GM23338 (cell line): ENCODE measurements around the gene EFNB3. TPM values are rescaled to one million over a fixed set of nuclear protein-coding genes. Genes with fewer than 3 reads are reported as not detected.

Source experiments
- ATAC-seq: fragments of 200-7000 bp; cut with Tn5 transposase; 3 replicates; pipeline ENCODE4 v1.9.1; 2020
- DNase-seq: peaks from one replicate; pipeline ENCODE4 v3.0.0-alpha.2; 2015; ENCODE audit warnings: low spot score
- H2AFZ ChIP-seq: fragments of 200-600 bp; sonication (generic); 2 replicates; pipeline ENCODE4 v1.8.0; 2016; ENCODE audit warnings: antibody characterized with exemption, mild to moderate bottlenecking, moderate library complexity
- H3F3A ChIP-seq: fragments of 200-600 bp; sonication (generic); replicated peaks from 2 replicates; pipeline ENCODE4 v1.8.0; 2017; ENCODE audit warnings: antibody characterized with exemption, mixed run types, low read depth
- H3K27ac ChIP-seq: fragments of 200-600 bp; sonication (generic); 2 replicates; pipeline ENCODE4 v1.6.1; 2016; ENCODE audit warnings: low read depth
- H3K27me3 ChIP-seq: fragments of 200-600 bp; sonication (generic); 2 replicates; pipeline ENCODE4 v1.8.0; 2016; ENCODE audit warnings: mild to moderate bottlenecking, mixed run types, moderate library complexity; ENCODE audit not compliant: insufficient read depth
- H3K36me3 ChIP-seq: fragments of 200-600 bp; sonication (generic); 2 replicates; pipeline ENCODE4 v1.8.0; 2016; ENCODE audit warnings: mild to moderate bottlenecking; ENCODE audit not compliant: insufficient read depth
- H3K4me1 ChIP-seq: fragments of 200-600 bp; sonication (generic); 2 replicates; pipeline ENCODE4 v1.8.0; 2016; ENCODE audit warnings: mild to moderate bottlenecking, moderate library complexity; ENCODE audit not compliant: insufficient read depth
- H3K4me2 ChIP-seq: fragments of 200-600 bp; sonication (generic); 2 replicates; pipeline ENCODE4 v1.7.1; 2017; ENCODE audit warnings: mixed run types
- H3K4me3 ChIP-seq: fragments of 200-600 bp; sonication (generic); 2 replicates; pipeline ENCODE4 v1.6.1; 2016; ENCODE audit warnings: mixed run types
- H3K79me2 ChIP-seq: fragments of 200-600 bp; sonication (generic); replicated peaks from 2 replicates; pipeline ENCODE4 v1.8.0; 2017; ENCODE audit warnings: mild to moderate bottlenecking; ENCODE audit not compliant: insufficient read depth
- H3K9me2 ChIP-seq: fragments of 200-600 bp; sonication (generic); 2 replicates; pipeline ENCODE4 v1.8.0; 2017; ENCODE audit not compliant: insufficient read depth
- H4K20me1 ChIP-seq: fragments of 200-600 bp; sonication (generic); replicated peaks from 2 replicates; pipeline ENCODE4 v1.8.0; 2017; ENCODE audit warnings: mild to moderate bottlenecking; ENCODE audit not compliant: insufficient read depth
- H3K27ac Mint-ChIP-seq: 2 replicates; pipeline ENCODE4 v1.8.0; 2020; ENCODE audit warnings: inconsistent platforms, mild to moderate bottlenecking, moderate library complexity, mixed read lengths
- H3K27me3 Mint-ChIP-seq: 3 replicates; pipeline ENCODE4 v1.8.0; 2022; ENCODE audit warnings: low read depth, mild to moderate bottlenecking, moderate library complexity, mixed read lengths, inconsistent platforms; ENCODE audit not compliant: insufficient read depth, poor library complexity
- H3K36me3 Mint-ChIP-seq: 3 replicates; pipeline ENCODE4 v1.8.0; 2021; ENCODE audit warnings: low read depth, mild to moderate bottlenecking, inconsistent platforms, moderate library complexity, mixed read lengths
- H3K4me1 Mint-ChIP-seq: 3 replicates; pipeline ENCODE4 v1.8.0; 2020; ENCODE audit warnings: mild to moderate bottlenecking, inconsistent platforms, mixed read lengths
- H3K4me3 Mint-ChIP-seq: 3 replicates; pipeline ENCODE4 v1.8.0; 2021; ENCODE audit warnings: moderate library complexity, mild to moderate bottlenecking, inconsistent platforms, mixed read lengths
- H3K9me3 Mint-ChIP-seq: 3 replicates; pipeline ENCODE4 v1.8.0; 2020; ENCODE audit warnings: moderate library complexity, mild to moderate bottlenecking, inconsistent platforms, mixed read lengths
- NANOG ChIP-seq: IDR thresholded peaks from 2 replicates; pipeline ENCODE4 v1.6.1; 2016; ENCODE audit warnings: antibody characterized with exemption, borderline replicate concordance
- POLR2AphosphoS5 ChIP-seq: IDR thresholded peaks from 2 replicates; pipeline ENCODE4 v1.6.1; 2016; ENCODE audit warnings: antibody characterized with exemption, low read depth
- REST ChIP-seq: IDR thresholded peaks from one replicate; pipeline ENCODE4 v1.6.1; 2018; ENCODE audit warnings: antibody characterized with exemption; ENCODE audit not compliant: unreplicated experiment
- STAT1 ChIP-seq: IDR thresholded peaks from one replicate; pipeline ENCODE4 v1.6.1; 2016; ENCODE audit warnings: antibody characterized with exemption; ENCODE audit not compliant: unreplicated experiment
- polyA plus RNA-seq: library from polyadenylated mRNA; unstranded; fragments of >200 nt; fragmentation: Nextera tagmentation; extraction: Ambion mirVana; gene quantifications from 2 replicates; pipeline ENCODE4 v1.2.1, GENCODE V29; 2016
- total RNA-seq: library from RNA; depleted of rRNA; stranded (reverse); fragments of >200 nt; shearing (Covaris generic); gene quantifications from 2 replicates; pipeline ENCODE4 v1.2.3, GENCODE V29; 2014
- TF ChIP-seq, protein P1 (sequence below): fragments of 250-450 bp; sonication (Bioruptor Pico); IDR thresholded peaks from 2 replicates; pipeline ENCODE4 v1.5.0; 2020; ENCODE audit warnings: mild to moderate bottlenecking, moderate library complexity

The EFNB3 gene
- total and polyA plus RNA-seq, 2 experiments from 2014 or later: 4.2 to 11.5 TPM

- no peak for ATAC-seq
- no peaks in the 10 kb centered on the region for H3K4me1 Mint-ChIP-seq
Observed at GRCh38 chr17:7737601-7738000, 32.6 kb downstream of the EFNB3 start.

More at GRCh38 chr17:7737601-7738000, 32.6 kb downstream of the EFNB3 start:
- Histone ChIP-seq H4K20me1 (no peaks in the 10 kb centered on the region), H3F3A (no peaks in the 10 kb centered on the region), H3K4me1 (no peaks in the 10 kb centered on the region), H3K79me2 (no peaks in the 10 kb centered on the region), H3K27me3 (no peaks in the 10 kb centered on the region), H3K27ac (no peak overlapping the region), H3K4me3 (no peak overlapping the region), H3K36me3 (no peaks in the 10 kb centered on the region), H2AFZ (no peak overlapping the region), H3K9me2 (no peaks in the 10 kb centered on the region), H3K4me2 (no peak overlapping the region)
- Mint-ChIP-seq H3K9me3 (no peaks in the 10 kb centered on the region), H3K27ac (no peak overlapping the region), H3K36me3 (no peaks in the 10 kb centered on the region), H3K27me3 (peaks cover 18% of the 10 kb centered on the region), H3K4me3 (no peak overlapping the region)
- TF ChIP-seq STAT1: no peak
- TF ChIP-seq REST: no peak
- no peak for TF ChIP-seq NANOG
- TF ChIP-seq, protein P1, sequence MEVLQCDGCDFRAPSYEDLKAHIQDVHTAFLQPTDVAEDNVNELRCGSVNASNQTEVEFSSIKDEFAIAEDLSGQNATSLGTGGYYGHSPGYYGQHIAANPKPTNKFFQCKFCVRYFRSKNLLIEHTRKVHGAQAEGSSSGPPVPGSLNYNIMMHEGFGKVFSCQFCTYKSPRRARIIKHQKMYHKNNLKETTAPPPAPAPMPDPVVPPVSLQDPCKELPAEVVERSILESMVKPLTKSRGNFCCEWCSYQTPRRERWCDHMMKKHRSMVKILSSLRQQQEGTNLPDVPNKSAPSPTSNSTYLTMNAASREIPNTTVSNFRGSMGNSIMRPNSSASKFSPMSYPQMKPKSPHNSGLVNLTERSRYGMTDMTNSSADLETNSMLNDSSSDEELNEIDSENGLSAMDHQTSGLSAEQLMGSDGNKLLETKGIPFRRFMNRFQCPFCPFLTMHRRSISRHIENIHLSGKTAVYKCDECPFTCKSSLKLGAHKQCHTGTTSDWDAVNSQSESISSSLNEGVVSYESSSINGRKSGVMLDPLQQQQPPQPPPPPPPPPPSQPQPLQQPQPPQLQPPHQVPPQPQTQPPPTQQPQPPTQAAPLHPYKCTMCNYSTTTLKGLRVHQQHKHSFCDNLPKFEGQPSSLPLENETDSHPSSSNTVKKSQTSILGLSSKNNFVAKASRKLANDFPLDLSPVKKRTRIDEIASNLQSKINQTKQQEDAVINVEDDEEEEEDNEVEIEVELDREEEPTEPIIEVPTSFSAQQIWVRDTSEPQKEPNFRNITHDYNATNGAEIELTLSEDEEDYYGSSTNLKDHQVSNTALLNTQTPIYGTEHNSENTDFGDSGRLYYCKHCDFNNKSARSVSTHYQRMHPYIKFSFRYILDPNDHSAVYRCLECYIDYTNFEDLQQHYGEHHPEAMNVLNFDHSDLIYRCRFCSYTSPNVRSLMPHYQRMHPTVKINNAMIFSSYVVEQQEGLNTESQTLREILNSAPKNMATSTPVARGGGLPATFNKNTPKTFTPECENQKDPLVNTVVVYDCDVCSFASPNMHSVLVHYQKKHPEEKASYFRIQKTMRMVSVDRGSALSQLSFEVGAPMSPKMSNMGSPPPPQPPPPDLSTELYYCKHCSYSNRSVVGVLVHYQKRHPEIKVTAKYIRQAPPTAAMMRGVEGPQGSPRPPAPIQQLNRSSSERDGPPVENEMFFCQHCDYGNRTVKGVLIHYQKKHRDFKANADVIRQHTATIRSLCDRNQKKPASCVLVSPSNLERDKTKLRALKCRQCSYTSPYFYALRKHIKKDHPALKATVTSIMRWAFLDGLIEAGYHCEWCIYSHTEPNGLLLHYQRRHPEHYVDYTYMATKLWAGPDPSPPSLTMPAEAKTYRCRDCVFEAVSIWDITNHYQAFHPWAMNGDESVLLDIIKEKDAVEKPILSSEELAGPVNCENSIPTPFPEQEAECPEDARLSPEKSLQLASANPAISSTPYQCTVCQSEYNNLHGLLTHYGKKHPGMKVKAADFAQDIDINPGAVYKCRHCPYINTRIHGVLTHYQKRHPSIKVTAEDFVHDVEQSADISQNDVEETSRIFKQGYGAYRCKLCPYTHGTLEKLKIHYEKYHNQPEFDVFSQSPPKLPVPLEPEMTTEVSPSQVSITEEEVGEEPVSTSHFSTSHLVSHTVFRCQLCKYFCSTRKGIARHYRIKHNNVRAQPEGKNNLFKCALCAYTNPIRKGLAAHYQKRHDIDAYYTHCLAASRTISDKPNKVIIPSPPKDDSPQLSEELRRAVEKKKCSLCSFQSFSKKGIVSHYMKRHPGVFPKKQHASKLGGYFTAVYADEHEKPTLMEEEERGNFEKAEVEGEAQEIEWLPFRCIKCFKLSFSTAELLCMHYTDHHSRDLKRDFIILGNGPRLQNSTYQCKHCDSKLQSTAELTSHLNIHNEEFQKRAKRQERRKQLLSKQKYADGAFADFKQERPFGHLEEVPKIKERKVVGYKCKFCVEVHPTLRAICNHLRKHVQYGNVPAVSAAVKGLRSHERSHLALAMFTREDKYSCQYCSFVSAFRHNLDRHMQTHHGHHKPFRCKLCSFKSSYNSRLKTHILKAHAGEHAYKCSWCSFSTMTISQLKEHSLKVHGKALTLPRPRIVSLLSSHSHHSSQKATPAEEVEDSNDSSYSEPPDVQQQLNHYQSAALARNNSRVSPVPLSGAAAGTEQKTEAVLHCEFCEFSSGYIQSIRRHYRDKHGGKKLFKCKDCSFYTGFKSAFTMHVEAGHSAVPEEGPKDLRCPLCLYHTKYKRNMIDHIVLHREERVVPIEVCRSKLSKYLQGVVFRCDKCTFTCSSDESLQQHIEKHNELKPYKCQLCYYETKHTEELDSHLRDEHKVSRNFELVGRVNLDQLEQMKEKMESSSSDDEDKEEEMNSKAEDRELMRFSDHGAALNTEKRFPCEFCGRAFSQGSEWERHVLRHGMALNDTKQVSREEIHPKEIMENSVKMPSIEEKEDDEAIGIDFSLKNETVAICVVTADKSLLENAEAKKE: no peak
- TF ChIP-seq POLR2AphosphoS5: no peak
- DNase-seq: no peak
